Anterior cingulate cortex (tissue), 58 donors: ENCODE data around the gene NOS1.

Experiments
- DNase-seq, 58 donors: peaks; one replicate each; lab custom pipeline; 2025; lab: John Stamatoyannopoulos, UW

The NOS1 gene

DNA sequence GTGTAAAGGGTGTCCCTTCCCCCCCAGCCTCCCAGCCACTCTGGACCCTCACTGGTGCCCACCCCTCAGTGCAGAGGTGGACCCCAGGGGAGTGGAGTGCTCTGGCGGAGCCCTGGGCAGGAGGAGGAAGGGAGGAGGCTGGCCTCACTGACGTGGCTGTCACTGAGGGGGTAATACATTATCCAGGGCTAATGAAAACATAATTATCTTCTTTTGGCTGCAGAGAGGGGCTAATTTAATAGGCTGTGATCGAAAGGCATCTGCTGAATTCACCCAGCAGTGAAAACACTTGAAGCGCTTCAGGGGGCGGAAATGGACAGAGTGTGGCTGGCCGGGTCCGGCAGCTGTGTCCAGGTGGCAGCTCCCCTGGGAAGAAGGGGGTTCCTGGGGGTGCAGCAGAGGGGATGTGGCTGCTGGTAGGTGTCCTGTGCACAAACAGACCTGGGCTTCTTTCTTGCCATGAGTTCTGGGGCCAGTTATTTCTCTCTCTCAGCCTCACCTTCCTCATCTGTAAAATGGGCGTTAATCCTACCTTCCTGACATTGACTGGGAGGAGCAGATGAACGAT lies 3.7 kb upstream of the NOS1 start:
- no peak for DNase-seq

- no peak for DNase-seq
Measured at GRCh38 chr12:117363953-117364486, 2.6 kb upstream of the NOS1 start.

GRCh38 chr12:117363056-117363662 lies 1.7 kb upstream of the NOS1 start:
- no peak for DNase-seq

DNA sequence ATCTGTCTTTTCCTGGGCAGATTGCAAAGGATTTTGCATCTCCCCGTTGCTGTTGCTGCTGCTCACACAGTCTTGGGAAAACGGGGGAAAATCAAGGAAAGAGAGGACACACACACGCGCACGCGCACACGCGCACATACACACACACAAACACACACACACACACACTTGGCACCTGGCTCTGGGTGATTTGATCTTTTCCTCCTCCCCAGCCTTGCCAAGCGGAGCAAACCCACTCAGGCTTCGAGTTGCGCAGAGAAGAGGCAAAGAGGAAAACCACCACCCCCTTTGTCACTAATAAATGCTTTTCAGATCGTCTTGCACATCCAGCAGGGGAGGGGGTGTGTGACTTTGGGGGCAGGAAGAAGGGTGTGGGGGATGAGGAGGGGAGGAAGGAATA lies 965 bp upstream of the NOS1 start:
- DNase-seq, result peak in 1 of 58 donors; percentile 15

GRCh38 chr12:117361905-117362304 lies 479 bp upstream of the NOS1 start:
- no peak for DNase-seq

GRCh38 chr12:117360551-117361346 lies 677 bp downstream of the NOS1 start:
- DNase-seq, result peak in 2 of 58 donors; percentile 4 to 5

GRCh38 chr12:117360222-117360550 lies 1.2 kb downstream of the NOS1 start:
- no peak for DNase-seq

DNA sequence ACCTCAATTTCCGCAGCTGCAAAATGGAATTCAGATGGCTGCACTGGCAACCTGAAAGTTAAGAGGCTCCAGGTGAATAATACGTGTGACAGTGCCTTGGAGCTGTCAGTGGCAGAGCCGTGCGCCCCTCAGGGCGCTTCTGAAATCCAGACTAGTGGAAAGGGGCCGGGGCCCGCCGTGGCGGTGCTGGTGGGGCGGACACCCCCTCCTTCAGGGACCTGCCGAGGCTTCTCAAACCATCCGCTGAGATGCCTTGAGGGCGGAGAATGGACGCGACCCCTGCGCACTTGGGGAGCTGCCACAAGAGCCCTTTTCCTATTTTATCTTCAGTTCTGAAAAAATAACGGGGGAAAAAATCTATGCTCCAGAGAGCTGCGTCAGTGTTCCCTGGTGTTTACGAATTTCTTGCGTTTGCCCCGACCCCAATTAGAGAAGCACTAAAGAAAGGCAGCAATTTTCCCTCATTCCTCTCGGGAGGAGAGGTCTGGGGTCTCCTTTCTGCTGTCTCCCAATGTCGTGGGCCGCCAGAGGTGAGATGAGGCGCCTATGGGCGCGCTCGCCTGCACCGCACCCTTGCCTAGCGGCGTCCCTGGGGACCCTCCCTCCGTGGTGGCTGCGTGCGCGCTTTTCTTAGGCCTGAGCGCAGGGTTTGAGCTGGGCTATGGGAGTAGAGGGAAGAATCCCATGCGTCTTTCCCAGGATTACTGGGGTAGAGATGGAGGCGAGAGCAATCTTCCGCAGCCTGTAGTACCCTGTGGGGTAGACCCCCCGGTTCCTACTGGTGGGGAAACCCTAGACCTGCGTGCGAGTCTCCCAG lies 2.2 kb downstream of the NOS1 start:
- DNase-seq, result no peak

GRCh38 chr12:117356048-117356447 lies 5.4 kb downstream of the NOS1 start:
- DNase-seq, result no peak

DNA sequence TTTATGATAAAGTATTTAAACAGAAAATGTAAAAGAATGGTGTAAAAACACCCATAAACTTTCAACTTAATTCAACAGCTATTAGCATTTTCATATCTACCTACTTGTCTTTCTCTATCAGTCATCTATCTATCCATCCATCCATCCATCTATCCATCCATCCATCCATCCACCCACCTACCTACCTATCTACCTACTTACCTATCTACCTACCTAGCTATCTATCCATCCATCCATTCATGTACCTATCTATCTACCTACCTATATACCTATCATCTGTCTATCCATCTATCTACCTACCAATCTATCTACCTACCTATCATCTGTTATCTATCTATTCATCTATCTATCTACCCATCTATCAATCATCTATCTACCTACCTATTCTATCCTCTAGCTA lies 8.5 kb downstream of the NOS1 start:
- DNase-seq, result no peak

DNA sequence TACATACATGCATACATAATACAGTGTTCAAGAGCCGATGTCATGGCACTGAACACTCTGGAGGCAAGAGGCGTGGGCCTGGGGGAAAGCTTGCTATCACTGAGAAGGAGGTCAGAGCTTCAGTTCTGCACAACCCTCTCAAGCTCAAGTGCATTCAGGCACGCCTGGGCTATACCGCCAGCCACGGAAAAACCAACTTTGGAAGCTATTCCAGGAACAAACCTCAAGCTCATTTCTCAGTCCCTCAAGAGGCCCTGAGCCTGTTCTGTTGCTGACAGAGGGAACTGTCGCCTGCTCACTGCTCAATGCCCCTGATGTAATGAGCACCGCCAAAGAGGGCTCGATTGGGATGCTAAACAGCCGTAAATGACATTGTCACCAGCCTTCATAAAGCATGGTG lies 9.2 kb downstream of the NOS1 start:
- peak in 7 of 58 donors; percentile 3 to 30 (median 12) for DNase-seq

DNA sequence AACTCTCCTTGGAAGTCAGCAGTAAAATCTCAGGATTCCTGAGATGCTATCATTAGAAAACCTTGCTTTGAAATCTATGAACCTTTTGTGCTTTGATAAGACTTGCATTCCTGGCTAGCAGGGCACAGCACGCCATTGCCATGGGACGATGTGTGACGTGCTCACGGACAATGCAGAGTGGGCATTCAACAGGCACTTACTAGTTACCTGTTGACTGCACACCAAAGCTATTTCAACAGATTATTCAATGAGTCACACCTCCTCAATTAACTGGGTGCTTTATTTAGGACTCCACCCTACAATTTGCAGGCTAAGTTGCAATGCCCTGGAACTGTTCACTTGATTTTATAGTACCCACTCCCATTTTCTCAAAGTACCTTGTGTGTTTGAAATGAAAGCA lies 11.3 kb downstream of the NOS1 start:
- no peak for DNase-seq

GRCh38 chr12:117347588-117347987 lies 13.8 kb downstream of the NOS1 start:
- no peak for DNase-seq

DNA sequence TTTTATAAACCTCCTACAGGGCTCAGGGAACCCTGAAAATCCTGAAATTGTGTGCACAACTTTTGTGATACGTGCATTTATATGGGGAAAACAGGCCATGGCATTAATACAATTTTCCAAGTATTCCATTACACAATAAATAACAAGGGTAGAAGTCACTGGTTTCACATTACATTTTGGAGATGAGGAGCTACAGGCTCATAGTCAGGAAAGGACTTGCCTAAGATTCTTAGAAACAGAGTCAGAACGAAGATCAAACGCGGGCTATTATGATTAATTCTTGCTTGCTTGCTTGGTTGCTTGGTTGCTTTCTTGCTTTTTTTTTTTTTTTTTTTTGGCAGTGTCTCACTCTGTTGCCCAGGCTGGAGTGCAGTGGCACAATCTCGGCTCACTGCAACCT lies 16.7 kb downstream of the NOS1 start:
- DNase-seq, result no peak

- no peak for DNase-seq
Measured at GRCh38 chr12:117343849-117344248, 17.6 kb downstream of the NOS1 start.

DNA sequence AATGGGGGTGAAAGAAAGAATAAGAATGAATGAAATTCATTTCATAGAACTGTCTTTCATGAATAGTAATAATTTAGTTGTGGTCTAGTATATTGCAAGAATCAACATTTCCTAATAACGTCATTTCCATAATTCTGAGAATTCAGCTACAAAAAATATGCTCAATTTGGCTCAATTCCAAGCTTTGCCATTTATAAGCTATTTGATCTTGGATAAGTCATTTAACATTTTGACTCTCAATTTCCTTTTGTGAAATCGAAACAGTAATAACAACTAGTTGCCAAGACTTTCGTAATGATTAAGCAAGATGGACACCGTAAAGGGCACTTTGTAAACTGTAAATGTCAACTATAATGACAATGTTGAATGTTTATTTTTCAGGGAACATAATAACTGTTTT lies 18.1 kb downstream of the NOS1 start:
- DNase-seq, result no peak

DNA sequence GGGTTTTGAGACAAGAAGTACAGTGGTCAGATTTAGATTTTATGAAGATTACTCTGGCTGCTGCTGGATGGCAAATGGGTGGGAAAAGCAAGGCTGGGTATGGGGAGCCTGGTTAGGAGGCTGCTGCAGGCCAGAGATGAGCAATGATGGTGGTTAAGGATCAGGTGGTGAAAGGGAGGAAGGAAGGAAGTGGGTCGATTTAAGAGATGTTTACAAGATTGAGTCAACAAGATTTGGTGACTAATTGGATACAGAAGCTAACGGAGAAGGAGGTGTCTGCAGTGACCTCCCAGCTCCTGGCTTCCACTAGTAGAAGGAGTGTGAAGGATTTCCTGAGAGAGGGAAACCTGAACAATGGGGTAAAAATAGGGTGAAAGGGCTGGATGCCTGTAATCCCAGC lies 18.7 kb downstream of the NOS1 start:
- DNase-seq, result no peak

GRCh38 chr12:117342247-117342646 lies 19.2 kb downstream of the NOS1 start:
- no peak for DNase-seq

DNA sequence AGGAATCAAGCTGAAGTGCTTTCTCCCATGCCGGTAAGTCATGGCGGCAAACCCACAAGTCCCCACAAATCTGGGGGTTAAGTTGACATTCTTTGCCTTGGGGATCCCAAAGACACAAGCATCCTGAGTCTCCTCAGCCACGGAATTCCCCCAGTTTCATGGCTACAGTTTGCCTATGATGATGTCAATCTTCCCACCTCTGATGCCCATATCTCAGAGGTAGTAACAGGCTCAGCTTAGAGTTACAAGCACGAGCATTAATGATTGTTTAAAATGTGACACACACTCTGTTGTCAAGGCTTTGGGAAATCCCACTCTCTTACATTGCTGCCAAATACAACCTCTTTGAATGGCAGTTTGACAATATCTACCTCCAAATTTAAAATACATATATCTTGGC lies 22.3 kb downstream of the NOS1 start:
- no peak for DNase-seq

DNA sequence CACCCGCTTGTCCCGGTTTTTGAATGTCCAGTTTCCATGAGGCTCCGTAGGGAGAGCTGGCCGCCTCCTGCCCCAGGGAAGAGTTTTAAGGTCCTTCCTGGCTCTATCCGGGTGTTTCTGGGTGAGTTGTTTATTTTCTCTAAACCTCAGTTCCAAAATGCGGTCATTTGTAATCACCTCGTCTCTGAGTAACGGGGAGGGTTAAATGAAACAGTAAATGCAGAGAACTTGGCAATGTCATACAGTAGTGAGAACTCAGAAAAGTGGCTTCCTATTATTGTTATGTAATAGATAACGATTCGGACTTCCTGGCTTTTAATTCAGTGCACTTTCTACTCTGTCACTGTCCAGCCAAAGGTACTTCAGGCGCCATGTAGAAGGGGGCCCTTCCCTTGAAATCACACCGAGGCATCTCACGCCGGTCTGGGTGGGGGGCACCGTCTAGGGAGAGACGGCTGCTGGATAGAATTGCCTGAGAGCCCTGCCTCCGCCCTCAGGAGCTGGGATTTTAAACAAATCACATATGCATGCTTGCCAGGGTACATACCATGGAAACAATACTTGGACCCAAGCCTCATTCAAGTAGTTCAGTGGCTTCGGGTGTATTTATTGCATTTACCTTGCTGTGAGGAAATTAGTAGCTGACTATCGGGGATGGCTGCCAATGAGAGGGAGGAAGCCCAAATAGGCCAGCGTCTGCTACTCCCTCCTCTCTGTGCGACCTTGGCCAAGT lies 26.4 kb downstream of the NOS1 start:
- no peak for DNase-seq
